HG02938 (cell line): ENCODE measurements around the gene DEFB132.

Source experiments
- ATAC-seq: cut with Tn5 transposase; IDR thresholded peaks from one replicate; pipeline ENCODE4 v1.9.1; 2021; ENCODE audit warnings: mild to moderate bottlenecking, moderate library complexity; ENCODE audit not compliant: unreplicated experiment

The DEFB132 gene

GRCh38 chr20:259981-260380 lies 2.5 kb downstream of the DEFB132 start:
- ATAC-seq: no peak

- no peak for ATAC-seq
These were observed 6.2 kb downstream of the DEFB132 start for GRCh38 chr20:263701-264100.

- ATAC-seq: peak; percentile 81
These were observed 9.4 kb downstream of the DEFB132 start for GRCh38 chr20:266596-267562.

- no peak for ATAC-seq
These were observed 13.0 kb downstream of the DEFB132 start for GRCh38 chr20:270517-270916.

- no peak for ATAC-seq
These were observed 13.5 kb downstream of the DEFB132 start for GRCh38 chr20:271069-271468.

- ATAC-seq: no peak
These were observed 14.0 kb downstream of the DEFB132 start for GRCh38 chr20:271528-271927.

- ATAC-seq: no peak
These were observed 15.2 kb downstream of the DEFB132 start for GRCh38 chr20:272718-273117.

GRCh38 chr20:273884-274283 lies 16.4 kb downstream of the DEFB132 start:
- no peak for ATAC-seq

GRCh38 chr20:275791-276190 lies 18.3 kb downstream of the DEFB132 start:
- no peak for ATAC-seq

- no peak for ATAC-seq
These were observed 19.3 kb downstream of the DEFB132 start for GRCh38 chr20:276620-277495.

- ATAC-seq: no peak
These were observed 19.9 kb downstream of the DEFB132 start for GRCh38 chr20:277496-277781.

- no peak for ATAC-seq
These were observed 20.7 kb downstream of the DEFB132 start for GRCh38 chr20:278181-278580.

- no peak for ATAC-seq
These were observed 21.4 kb downstream of the DEFB132 start for GRCh38 chr20:278607-279571.

- no peak for ATAC-seq
These were observed 26.6 kb downstream of the DEFB132 start for GRCh38 chr20:284172-284571.

GRCh38 chr20:286508-286907 lies 29.0 kb downstream of the DEFB132 start:
- no peak for ATAC-seq

GRCh38 chr20:288956-289692 lies 31.6 kb downstream of the DEFB132 start:
- ATAC-seq: no peak

GRCh38 chr20:289693-290083 lies 32.2 kb downstream of the DEFB132 start:
- no peak for ATAC-seq

GRCh38 chr20:290084-290831 lies 32.7 kb downstream of the DEFB132 start, which contains the start of gene C20orf96:
Gene C20orf96 (minus strand): TSS chr20:290750. CDS start chr20:290610, 140 bp downstream.
- ATAC-seq: peak; percentile 71

- no peak for ATAC-seq
These were observed 37.1 kb downstream of the DEFB132 start for GRCh38 chr20:294602-295001.
